Stimulated activated CD4-positive, alpha-beta T cell treated with anti-CD3 and anti-CD28 coated beads, Interleukin-2, amount 100 ng/mL, for 4 hours (primary cell): ENCODE measurements around the gene TAF1A.

Experiments
- DNase-seq: peaks from one replicate; pipeline ENCODE4 v3.0.0-alpha.2; 2020; ENCODE audit warnings: low read depth

TAF1A gene

DNA sequence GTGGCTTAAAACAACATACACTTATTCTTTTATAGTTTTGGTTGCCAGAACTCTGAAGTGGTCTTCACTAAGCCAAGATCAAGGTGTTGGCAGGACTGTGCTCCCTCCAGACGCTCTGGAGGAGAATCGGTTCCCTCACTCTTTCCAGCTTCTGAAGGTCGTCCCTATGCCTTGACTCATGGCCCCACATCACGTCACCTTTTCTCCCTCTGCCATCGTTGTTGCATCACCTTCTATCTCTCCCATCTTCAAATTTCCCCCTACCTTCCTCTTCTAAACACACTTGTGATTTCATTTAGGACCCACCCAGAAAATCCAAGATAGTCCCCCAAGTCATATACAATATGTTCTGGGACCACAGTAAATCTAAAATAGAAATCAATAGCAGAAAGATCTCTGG is 54.3 kb downstream of the TAF1A start:
- DNase-seq, result no peak

DNA sequence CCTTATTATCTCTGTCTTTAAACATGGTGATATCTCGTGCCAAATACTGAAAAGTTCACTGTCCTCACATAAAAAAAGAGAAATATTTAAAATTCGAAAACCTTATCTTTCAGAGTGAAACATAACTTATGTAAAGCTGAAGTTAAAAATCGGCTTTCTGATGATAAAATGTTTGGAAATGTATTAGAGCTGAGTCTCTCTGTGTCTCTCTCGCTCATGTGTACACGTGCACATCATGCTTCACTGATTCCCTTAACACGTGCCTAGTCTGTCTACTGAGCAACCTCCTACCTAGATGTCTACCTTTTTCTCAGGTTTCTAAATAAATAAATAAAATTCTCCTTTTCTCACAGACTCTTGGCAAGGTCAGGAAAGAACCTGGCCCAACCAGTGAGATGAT is 58.9 kb downstream of the TAF1A start:
- DNase-seq, result no peak

DNA sequence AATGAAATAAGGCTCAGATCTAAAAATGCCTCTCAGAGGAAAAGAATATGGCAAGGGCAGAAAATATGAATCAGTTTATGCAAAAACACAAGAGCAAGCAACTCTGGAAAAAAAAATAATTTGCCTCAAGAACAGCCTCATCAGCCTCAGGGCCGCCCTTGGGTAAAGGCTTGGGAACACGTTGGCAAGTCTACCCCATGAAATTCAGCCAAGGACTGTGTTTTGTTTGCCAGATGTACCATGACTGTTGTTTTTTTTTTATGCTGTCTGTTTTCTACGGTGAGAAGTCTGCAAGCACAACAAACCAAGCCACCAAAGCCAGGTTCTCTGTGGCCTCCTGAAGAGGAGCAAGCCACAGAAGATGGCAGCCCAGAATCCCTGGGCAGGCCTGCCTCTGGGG is 59.8 kb downstream of the TAF1A start:
- DNase-seq, result no peak

DNA sequence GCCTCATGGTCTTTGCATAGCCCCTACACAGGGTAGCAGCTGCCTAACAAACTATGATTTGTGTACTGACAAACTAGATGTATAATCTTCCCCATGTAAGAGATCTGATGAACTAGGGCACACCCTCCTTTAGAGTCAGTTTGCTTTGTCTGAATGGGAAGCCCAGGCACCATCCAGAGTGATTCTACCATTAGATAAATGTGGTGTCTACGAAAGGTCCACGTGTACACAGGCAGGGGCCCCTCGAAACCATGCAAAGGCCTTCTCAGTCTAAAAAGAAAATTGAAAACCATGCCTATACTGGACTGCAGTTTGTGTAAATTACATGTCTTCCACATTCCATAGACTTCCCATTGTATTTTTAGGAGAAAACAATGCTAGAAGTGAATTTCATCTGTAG is 60.6 kb downstream of the TAF1A start:
- no peak for DNase-seq

DNA sequence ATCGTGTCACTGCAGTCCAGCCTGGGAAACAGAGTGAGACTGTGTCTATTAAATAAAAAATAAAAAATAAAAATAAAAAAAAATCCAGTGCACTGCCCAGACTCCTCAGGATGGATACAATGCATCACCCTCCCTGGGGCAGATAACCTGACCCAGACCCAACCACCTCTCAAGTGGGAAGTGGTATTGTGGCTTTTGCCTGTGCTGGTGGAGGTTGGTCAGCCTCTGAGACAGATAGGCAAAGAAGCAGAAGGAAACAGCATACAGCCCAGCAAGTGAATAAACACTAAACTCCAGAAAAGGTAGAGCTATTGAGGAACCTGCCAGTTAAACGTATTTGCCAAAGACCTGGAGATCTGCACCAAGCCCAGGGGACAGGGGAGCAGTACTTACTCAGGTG is 63.8 kb downstream of the TAF1A start:
- no peak for DNase-seq

DNA sequence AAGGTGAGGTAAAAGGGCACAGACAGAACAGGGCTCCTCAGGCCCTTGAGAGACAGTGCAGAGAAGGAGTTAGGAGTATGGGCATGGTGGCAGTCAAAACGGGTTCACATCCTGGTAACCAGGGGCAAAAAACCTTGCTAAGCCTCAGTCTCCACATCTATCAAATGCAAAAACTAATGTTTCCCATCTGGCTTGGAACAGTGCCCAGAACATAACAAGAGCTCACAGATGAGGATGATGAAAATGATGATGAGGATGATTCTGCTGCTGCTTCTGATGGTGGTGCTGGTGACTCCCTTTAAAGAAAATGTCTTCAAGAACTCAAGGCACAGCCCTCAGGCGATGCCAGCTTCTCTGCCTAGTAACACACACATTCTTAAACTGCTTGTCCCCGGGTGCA is 65.9 kb downstream of the TAF1A start:
- DNase-seq, result no peak

DNA sequence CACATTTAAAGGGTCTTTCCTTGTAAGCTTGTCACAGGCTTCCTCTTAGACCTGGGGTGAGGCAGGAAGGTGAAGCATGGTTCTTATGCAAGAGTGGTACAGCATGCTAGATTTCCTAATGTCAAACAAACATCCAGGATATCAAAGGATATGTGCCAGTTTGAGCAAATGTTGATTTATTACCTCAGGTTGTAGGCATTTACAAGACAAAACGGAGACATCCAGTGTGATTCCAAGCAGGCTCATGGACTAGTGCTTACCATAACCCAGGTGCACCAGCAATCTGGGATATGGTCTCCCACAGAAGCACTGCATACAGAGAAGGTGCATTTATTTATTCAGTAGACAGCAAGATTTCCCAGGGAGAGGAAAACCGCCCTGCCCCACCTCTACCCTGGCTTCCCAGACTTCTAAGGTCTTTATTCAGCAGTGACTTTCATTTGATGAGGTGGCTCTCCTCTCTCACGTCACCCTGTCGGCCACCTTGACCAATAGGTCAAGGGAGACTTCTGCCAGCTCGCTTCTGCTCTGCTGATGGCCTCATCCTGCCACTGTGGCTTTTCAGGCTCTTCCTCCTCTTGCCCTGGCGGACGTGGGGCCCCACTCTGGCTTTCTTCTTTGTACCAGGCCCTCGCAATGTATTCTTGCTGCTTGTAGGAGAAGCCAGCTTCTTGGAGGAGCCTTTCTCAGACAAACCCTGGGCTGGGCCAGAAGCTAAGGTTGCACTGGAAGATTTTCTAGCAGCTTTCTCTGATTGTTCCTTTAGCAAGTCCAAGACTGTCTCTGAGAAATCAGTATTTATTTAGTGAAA is 67.4 kb downstream of the TAF1A start:
- no peak for DNase-seq

DNA sequence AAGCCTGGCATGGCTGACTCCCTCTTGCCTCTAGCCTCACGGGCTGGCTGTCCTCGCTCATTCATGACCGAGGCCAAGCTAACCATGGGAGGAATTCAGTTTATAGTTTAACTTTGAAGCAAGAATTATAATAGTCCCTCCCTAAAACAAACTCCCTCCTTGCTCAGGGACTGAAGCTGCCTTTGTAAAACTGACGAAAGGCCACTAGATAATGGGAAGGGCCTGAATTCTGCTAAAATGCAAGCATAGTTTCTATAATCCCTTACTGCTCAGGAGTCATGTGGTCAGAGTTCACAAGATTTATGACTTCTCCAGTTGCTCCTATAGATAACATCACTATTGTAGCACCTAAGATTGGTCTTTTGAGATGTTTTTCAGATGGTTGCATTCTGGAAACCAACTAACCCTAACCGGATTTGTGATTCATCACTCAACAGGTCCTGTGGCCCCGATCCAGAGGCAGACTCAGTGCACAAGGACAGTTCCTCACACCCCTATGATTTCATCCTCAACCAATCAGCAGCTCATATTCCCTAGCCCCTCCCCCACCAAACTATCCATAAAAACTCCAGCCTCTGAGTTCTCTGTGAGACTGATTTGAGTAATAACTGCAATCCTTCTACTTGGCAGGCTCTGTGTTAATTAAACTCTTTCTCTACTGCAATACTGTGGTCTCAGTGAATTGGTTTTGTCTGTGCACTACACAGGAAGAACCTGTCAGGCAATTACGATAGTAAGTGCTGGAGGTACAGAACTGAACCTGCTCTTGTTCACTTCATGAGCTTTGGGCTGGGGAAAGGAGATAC is 68.2 kb downstream of the TAF1A start:
- no peak for DNase-seq
